Thymus (tissue), 11 donors: ENCODE data around the gene UBR4. TPM values are rescaled to one million over a fixed set of nuclear protein-coding genes. Genes with fewer than 3 reads are reported as not detected.

Source experiments
- DNase-seq, 9 donors: peaks; one replicate each; pipeline ENCODE4 v3.0.0-alpha.2; 2013; ENCODE audit warnings: low spot score in 9 of 9, low read depth in 6 of 9, missing footprints in 1 of 9
- H3K27ac ChIP-seq, 2 donors: one replicate each; pipeline ENCODE4 v1.5.1; 2013; ENCODE audit warnings: control low read depth in 1 of 2, low read depth in 1 of 2, low read length in 1 of 2, mild to moderate bottlenecking in 1 of 2, moderate library complexity in 1 of 2
- H3K27me3 ChIP-seq, 2 donors: one replicate each; pipeline ENCODE4 v1.5.1; 2013; ENCODE audit warnings: low read length in 1 of 2; ENCODE audit not compliant: control insufficient read depth in 2 of 2, insufficient read depth in 1 of 2
- H3K36me3 ChIP-seq, 2 donors: one replicate each; pipeline ENCODE4 v1.5.1; 2013; ENCODE audit warnings: low read length in 1 of 2, mild to moderate bottlenecking in 1 of 2, moderate library complexity in 1 of 2; ENCODE audit not compliant: control insufficient read depth in 2 of 2, insufficient read depth in 2 of 2
- H3K4me1 ChIP-seq, 2 donors: one replicate each; pipeline ENCODE4 v1.5.1; 2013; ENCODE audit warnings: low read length in 2 of 2; ENCODE audit not compliant: control insufficient read depth in 2 of 2, insufficient read depth in 2 of 2
- H3K4me3 ChIP-seq, 2 donors: one replicate each; pipeline ENCODE4 v1.5.1; 2013; ENCODE audit warnings: low read length in 2 of 2, control low read depth in 1 of 2, mild to moderate bottlenecking in 1 of 2
- H3K9me3 ChIP-seq, 2 donors: one replicate each; pipeline ENCODE4 v1.5.1; 2013; ENCODE audit warnings: low read length in 1 of 2, mild to moderate bottlenecking in 1 of 2; ENCODE audit not compliant: control insufficient read depth in 2 of 2, insufficient read depth in 1 of 2
- WGBS: extraction: QIAGEN DNeasy Blood & Tissue Kit; methylation state at CpG from one replicate; pipeline ENCODE4 v1.1.7; 2013; 5-methylcytosine and 5-hydroxymethylcytosine counted together
- polyA plus RNA-seq: library from polyadenylated mRNA; stranded (reverse); fragments of 200-250 nt; gene quantifications from one replicate; pipeline ENCODE4 v1.2.3, GENCODE V29; 2013
- total RNA-seq: library from RNA; stranded (reverse); fragments of 120-200 nt; gene quantifications from one replicate; pipeline ENCODE4 v1.2.4, GENCODE V29; 2013
- donor health status: healthy.

UBR4 gene
- total and polyA plus RNA-seq, 2 donors: 38.3 to 165 TPM

DNA sequence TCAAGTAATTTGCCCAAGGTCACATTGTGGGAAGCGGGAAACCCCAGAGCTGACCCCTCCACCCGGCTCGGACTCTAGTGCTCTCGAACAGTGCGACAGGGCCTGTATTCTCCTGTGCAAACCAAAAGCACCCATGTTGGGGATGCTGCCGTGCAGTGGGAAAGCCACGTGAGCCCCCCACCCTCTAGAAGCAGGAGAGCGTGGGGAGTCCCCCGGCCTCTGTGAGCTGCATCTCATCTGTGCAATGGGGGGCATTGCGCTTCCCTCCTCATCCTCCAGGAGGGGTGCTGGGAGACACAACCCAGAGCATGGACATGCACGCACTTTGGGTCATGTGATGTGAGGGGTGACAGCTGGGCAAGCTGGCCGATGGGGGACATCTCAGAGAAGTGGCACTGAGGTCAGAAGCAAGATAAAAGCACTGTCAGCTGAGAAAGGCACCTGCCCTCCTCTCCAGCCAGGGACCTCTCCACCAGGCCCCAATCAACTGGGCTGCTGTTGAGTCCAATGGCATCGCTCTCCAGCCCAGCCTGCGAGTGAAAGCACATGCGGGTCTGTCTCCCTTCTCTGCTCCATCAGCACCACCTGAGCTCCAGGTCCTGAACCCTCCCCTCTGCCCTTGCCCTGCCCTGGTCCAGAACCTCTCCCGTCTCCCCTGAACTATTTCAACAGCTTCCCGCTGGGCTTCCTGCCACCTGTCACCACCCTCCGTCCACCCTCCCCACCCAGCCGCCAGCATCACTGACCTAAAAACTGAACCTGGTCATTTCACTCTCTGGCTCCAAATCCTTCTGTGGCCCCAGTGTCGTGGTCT, 177.2 kb downstream of the UBR4 start:
- H3K4me3 ChIP-seq: no peak overlapping the region
- WGBS: 88% methylated on average over 20 of the region's 20 CpGs
- H3K9me3 ChIP-seq: peaks cover 0 to 4% of the 10 kb centered on the region in 2 donors
- peaks cover 3 to 10% of the 10 kb centered on the region in 2 donors for H3K4me1 ChIP-seq
- peaks cover 0 to 25% of the 10 kb centered on the region in 2 donors for H3K27me3 ChIP-seq
- no peak overlapping the region for H3K27ac ChIP-seq
- H3K36me3 ChIP-seq: no peaks in the 10 kb centered on the region
- no peak for DNase-seq

GRCh38 chr1:19032413-19032695, 177.7 kb downstream of the UBR4 start:
- DNase-seq: no peak
- H3K27ac ChIP-seq: no peak overlapping the region
- H3K9me3 ChIP-seq: peaks cover 0 to 4% of the 10 kb centered on the region in 2 donors
- H3K4me1 ChIP-seq: peaks cover 4 to 10% of the 10 kb centered on the region in 2 donors
- peaks cover 0 to 25% of the 10 kb centered on the region in 2 donors for H3K27me3 ChIP-seq
- no peak overlapping the region for H3K4me3 ChIP-seq
- 74% methylated on average over 5 of the region's 5 CpGs for WGBS
- no peaks in the 10 kb centered on the region for H3K36me3 ChIP-seq

- H3K27me3 ChIP-seq: peaks cover 2 to 23% of the 10 kb centered on the region in 2 donors
- H3K36me3 ChIP-seq: no peaks in the 10 kb centered on the region
- H3K4me1 ChIP-seq: peaks cover 3 to 4% of the 10 kb centered on the region in 2 donors
- H3K27ac ChIP-seq: no peak overlapping the region
- DNase-seq: no peak
- H3K9me3 ChIP-seq: peaks cover 0 to 4% of the 10 kb centered on the region in 2 donors
- WGBS: 60% methylated on average over 21 of the region's 21 CpGs
- no peak overlapping the region for H3K4me3 ChIP-seq
Measured at GRCh38 chr1:19029191-19030085, 180.6 kb downstream of the UBR4 start.

- Histone ChIP-seq H3K4me1 (peaks cover 0 to 4% of the 10 kb centered on the region in 2 donors), H3K4me3 (no peak overlapping the region), H3K36me3 (no peaks in the 10 kb centered on the region), H3K27me3 (peaks cover 2 to 23% of the 10 kb centered on the region in 2 donors), H3K27ac (no peak overlapping the region), H3K9me3 (peaks cover 0 to 4% of the 10 kb centered on the region in 2 donors)
- WGBS: 86% methylated on average over 8 of the region's 8 CpGs
- no peak for DNase-seq
Measured at GRCh38 chr1:19028546-19029129, 181.4 kb downstream of the UBR4 start.

GRCh38 chr1:19028110-19028509, 182.0 kb downstream of the UBR4 start:
- H3K27ac ChIP-seq: no peak overlapping the region
- peaks cover 0 to 4% of the 10 kb centered on the region in 2 donors for H3K4me1 ChIP-seq
- no peak overlapping the region for H3K4me3 ChIP-seq
- peaks cover 2 to 23% of the 10 kb centered on the region in 2 donors for H3K27me3 ChIP-seq
- WGBS: 35% methylated on average over 7 of the region's 7 CpGs
- peaks cover 0 to 1% of the 10 kb centered on the region in 2 donors for H3K9me3 ChIP-seq
- peak in 1 of 9 donors; percentile 21 for DNase-seq
- no peaks in the 10 kb centered on the region for H3K36me3 ChIP-seq

Other genes with a start within 250 kb of the UBR4 start
- 15.0 TPM for gene EMC1, start 41.3 kb upstream of the UBR4 start, total RNA-seq
- gene EMC1, start 41.3 kb upstream of the UBR4 start, polyA plus RNA-seq: 11.2 TPM
- gene MRTO4, start 41.5 kb upstream of the UBR4 start, total RNA-seq: 28.4 TPM
- gene MRTO4, start 41.5 kb upstream of the UBR4 start, polyA plus RNA-seq: 35.5 TPM
- 0.57 TPM for gene AKR7A3, start 78.5 kb upstream of the UBR4 start, total RNA-seq
- gene AKR7A3, start 78.5 kb upstream of the UBR4 start, polyA plus RNA-seq: 2.1 TPM
- gene AKR7A2, start 101.9 kb upstream of the UBR4 start, total RNA-seq: 54.3 TPM
- 24.8 TPM for gene AKR7A2, start 101.9 kb upstream of the UBR4 start, polyA plus RNA-seq
- gene SLC66A1, start 102.1 kb upstream of the UBR4 start, total RNA-seq: 5.8 TPM
- 10.8 TPM for gene SLC66A1, start 102.1 kb upstream of the UBR4 start, polyA plus RNA-seq